Upper lobe of left lung (tissue), 6 donors: Measurements from ENCODE around the gene PUS7L. TPM values are rescaled to one million over a fixed set of nuclear protein-coding genes. Genes with fewer than 3 reads are reported as not detected.
A peak's percentile ranks its signal among the peaks of the same experiment; 100 is the strongest.
"Not testable (repeated sequence)": the region's sequence is repeated elsewhere in the genome, so short reads cannot be mapped to it uniquely, and the experiment has no call there.

Experiments used
- ATAC-seq, 2 donors: fragments of 200-7000 bp; cut with Tn5 transposase; one replicate each; pipeline ENCODE4 v1.9.1; 2022; ENCODE audit warnings: mild to moderate bottlenecking in 2 of 2, moderate library complexity in 2 of 2; ENCODE audit not compliant: low FRiP score in 2 of 2
- DNase-seq, 2 donors: peaks; one replicate each; pipeline ENCODE4 v3.0.0-alpha.2; 2019 to 2020
- H3K27ac ChIP-seq, 4 donors: fragments of 200-600 bp; sonication (generic); one replicate each; pipeline ENCODE4 v1.5.1; 2016 to 2019
- H3K27me3 ChIP-seq, 4 donors: fragments of 200-600 bp; sonication (generic); one replicate each; pipeline ENCODE4 v1.5.1; 2017 to 2019
- H3K36me3 ChIP-seq, 4 donors: fragments of 200-600 bp; sonication (generic); one replicate each; pipeline ENCODE4 v1.5.1; 2016 to 2019
- H3K4me1 ChIP-seq, 4 donors: fragments of 200-600 bp; sonication (generic); one replicate each; pipeline ENCODE4 v1.5.1; 2018 to 2019
- H3K4me3 ChIP-seq, 4 donors: fragments of 200-600 bp; sonication (generic); one replicate each; pipeline ENCODE4 v1.5.1; 2017 to 2019; ENCODE audit warnings: mild to moderate bottlenecking in 2 of 4, moderate library complexity in 1 of 4
- H3K9me3 ChIP-seq, 4 donors: fragments of 200-600 bp; sonication (generic); one replicate each; pipeline ENCODE4 v1.5.1; 2018 to 2019
- EP300 ChIP-seq, 4 donors: sonication (generic); formaldehyde crosslinking; IDR thresholded peaks; one replicate each; pipeline ENCODE4 v1.5.1; 2017; ENCODE audit warnings: antibody characterized with exemption in 4 of 4, control low read depth in 2 of 4
- POLR2A ChIP-seq, 4 donors: fragments of 450-650 bp; IDR thresholded peaks; one replicate each; pipeline ENCODE4 v1.5.1; 2016 to 2017; ENCODE audit warnings: antibody characterized with exemption in 4 of 4, mild to moderate bottlenecking in 2 of 4
- POLR2AphosphoS5 ChIP-seq, 2 donors: sonication (generic); formaldehyde crosslinking; IDR thresholded peaks; one replicate each; pipeline ENCODE4 v1.5.1; 2017; ENCODE audit warnings: antibody characterized with exemption in 2 of 2
- WGBS, 2 donors: methylation state at CpG; one replicate each; pipeline ENCODE4 v1.1.5; 2017 to 2018; 5-methylcytosine and 5-hydroxymethylcytosine counted together
- total RNA-seq, 6 donors: library from RNA; depleted of rRNA in 4 of 6; stranded (reverse); fragments of >200 nt in 4 of 6; gene quantifications; one replicate each; pipeline versions ENCODE4 v1.1.0 to v1.2.1, GENCODE V29; 2016 to 2021
- TF ChIP-seq, protein P1 (sequence below), 6 experiments: fragments of 450-650 bp in 4 of 6; fragments of 200-600 bp in 2 of 6; sonication (generic) in 2 of 6; IDR thresholded peaks; one replicate each; pipeline ENCODE4 v1.5.1; 2016 to 2019; ENCODE audit warnings: antibody characterized with exemption in 6 of 6
- donor health status: DM: no; HTN: no; CAD: no; lungs with moderate emphysema.
- donor health status: DM: no; HTN: yes; CAD: no; lungs with severe emphysema.

Gene PUS7L
- total RNA-seq, 6 donors from 2014 or later = 1.8 to 10.6 (median 8.8) TPM

- Histone ChIP-seq H3K4me3 (no peak overlapping the region), H3K9me3 (no peaks in the 10 kb centered on the region), H3K27ac (no peak overlapping the region), H3K27me3 (no peaks in the 10 kb centered on the region), H3K36me3 (no peaks in the 10 kb centered on the region), H3K4me1 (no peaks in the 10 kb centered on the region)
- TF ChIP-seq EP300 (IDR thresholded peaks at IDR 0.05) = no peak
- no peak for TF ChIP-seq POLR2AphosphoS5 (IDR thresholded peaks at IDR 0.05)
- TF ChIP-seq POLR2A (IDR thresholded peaks at IDR 0.05) = no peak
- TF ChIP-seq, protein P1, sequence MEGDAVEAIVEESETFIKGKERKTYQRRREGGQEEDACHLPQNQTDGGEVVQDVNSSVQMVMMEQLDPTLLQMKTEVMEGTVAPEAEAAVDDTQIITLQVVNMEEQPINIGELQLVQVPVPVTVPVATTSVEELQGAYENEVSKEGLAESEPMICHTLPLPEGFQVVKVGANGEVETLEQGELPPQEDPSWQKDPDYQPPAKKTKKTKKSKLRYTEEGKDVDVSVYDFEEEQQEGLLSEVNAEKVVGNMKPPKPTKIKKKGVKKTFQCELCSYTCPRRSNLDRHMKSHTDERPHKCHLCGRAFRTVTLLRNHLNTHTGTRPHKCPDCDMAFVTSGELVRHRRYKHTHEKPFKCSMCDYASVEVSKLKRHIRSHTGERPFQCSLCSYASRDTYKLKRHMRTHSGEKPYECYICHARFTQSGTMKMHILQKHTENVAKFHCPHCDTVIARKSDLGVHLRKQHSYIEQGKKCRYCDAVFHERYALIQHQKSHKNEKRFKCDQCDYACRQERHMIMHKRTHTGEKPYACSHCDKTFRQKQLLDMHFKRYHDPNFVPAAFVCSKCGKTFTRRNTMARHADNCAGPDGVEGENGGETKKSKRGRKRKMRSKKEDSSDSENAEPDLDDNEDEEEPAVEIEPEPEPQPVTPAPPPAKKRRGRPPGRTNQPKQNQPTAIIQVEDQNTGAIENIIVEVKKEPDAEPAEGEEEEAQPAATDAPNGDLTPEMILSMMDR (IDR thresholded peaks at IDR 0.05) = no peak
- DNase-seq (no peak), ATAC-seq (no peak)
- 24 to 35% methylated on average over 2 of the region's 2 CpGs for WGBS, 2 donors
Observed at GRCh38 chr12:43711348-43711747, 47.2 kb downstream of the PUS7L start.

DNA sequence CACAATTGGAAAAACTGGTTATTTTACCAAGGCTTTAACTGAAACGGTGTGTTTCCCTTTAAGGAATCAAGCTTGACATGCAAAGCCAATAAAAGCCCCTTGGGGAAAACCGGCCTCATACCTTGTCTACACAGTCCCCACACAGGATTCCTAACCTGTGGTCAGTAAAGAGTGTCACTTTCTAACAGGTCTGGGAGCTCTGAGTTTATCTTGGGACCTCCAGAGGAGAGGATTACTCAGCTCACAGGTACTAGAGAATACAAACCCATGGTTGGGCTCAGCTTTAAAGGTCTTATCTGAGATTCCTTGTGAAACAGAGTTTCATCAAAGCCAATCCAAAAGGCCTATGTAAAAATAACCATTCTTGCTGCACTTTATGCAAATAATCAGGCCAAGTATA lies 54.8 kb downstream of the PUS7L start:
- not testable (repeated sequence) for H3K4me1 ChIP-seq, H3K36me3 ChIP-seq, H3K27ac ChIP-seq, DNase-seq, H3K4me3 ChIP-seq, H3K27me3 ChIP-seq, H3K9me3 ChIP-seq, ATAC-seq
- WGBS, 2 donors = 25 to 36% methylated on average over 2 of the region's 2 CpGs

- H3K36me3 ChIP-seq, ATAC-seq, H3K4me1 ChIP-seq, H3K4me3 ChIP-seq, H3K27me3 ChIP-seq, DNase-seq, H3K9me3 ChIP-seq, H3K27ac ChIP-seq: not testable (repeated sequence)
- WGBS, 2 donors = 64 to 77% methylated on average over 1 of the region's 1 CpG
Observed at GRCh38 chr12:43701194-43701593, 57.4 kb downstream of the PUS7L start.

GRCh38 chr12:43696154-43696553 lies 62.4 kb downstream of the PUS7L start:
- no peak overlapping the region for H3K4me3 ChIP-seq
- ATAC-seq (no peak), DNase-seq (no peak)
- H3K36me3 ChIP-seq = no peaks in the 10 kb centered on the region
- no peaks in the 10 kb centered on the region for H3K27me3 ChIP-seq
- WGBS, 2 donors = 64 to 78% methylated on average over 3 of the region's 3 CpGs
- no peaks in the 10 kb centered on the region for H3K4me1 ChIP-seq
- H3K9me3 ChIP-seq = no peaks in the 10 kb centered on the region
- no peak overlapping the region for H3K27ac ChIP-seq
- TF ChIP-seq POLR2A (IDR thresholded peaks at IDR 0.05) (no peak), POLR2AphosphoS5 (IDR thresholded peaks at IDR 0.05) (no peak), EP300 (IDR thresholded peaks at IDR 0.05) (no peak)
- TF ChIP-seq, protein P1 (IDR thresholded peaks at IDR 0.05) = no peak

GRCh38 chr12:43694879-43695278 lies 63.7 kb downstream of the PUS7L start:
- H3K36me3 ChIP-seq = no peaks in the 10 kb centered on the region

GRCh38 chr12:43692064-43692463 lies 66.5 kb downstream of the PUS7L start:
- Histone ChIP-seq H3K36me3 (no peaks in the 10 kb centered on the region), H3K4me1 (no peaks in the 10 kb centered on the region), H3K4me3 (no peak overlapping the region), H3K27me3 (no peaks in the 10 kb centered on the region), H3K27ac (no peak overlapping the region), H3K9me3 (no peaks in the 10 kb centered on the region)
- no peak for TF ChIP-seq EP300 (IDR thresholded peaks at IDR 0.05)
- no peak for TF ChIP-seq POLR2AphosphoS5 (IDR thresholded peaks at IDR 0.05)
- no peak for TF ChIP-seq POLR2A (IDR thresholded peaks at IDR 0.05)
- TF ChIP-seq, protein P1 (IDR thresholded peaks at IDR 0.05) = no peak
- ATAC-seq (no peak), DNase-seq (no peak)
- 24 to 41% methylated on average over 1 of the region's 1 CpG for WGBS, 2 donors

More at GRCh38 chr12:43694879-43695278, 63.7 kb downstream of the PUS7L start:
- 42 to 62% methylated on average over 1 of the region's 1 CpG for WGBS, 2 donors
- H3K9me3 ChIP-seq = no peaks in the 10 kb centered on the region
- H3K27me3 ChIP-seq = no peaks in the 10 kb centered on the region
- no peak for ATAC-seq
- no peak overlapping the region for H3K4me3 ChIP-seq
- TF ChIP-seq EP300 (IDR thresholded peaks at IDR 0.05) (no peak), POLR2AphosphoS5 (IDR thresholded peaks at IDR 0.05) (no peak), POLR2A (IDR thresholded peaks at IDR 0.05) (no peak)
- TF ChIP-seq, protein P1 (IDR thresholded peaks at IDR 0.05) = no peak
- DNase-seq = no peak
- no peak overlapping the region for H3K27ac ChIP-seq
- H3K4me1 ChIP-seq = no peaks in the 10 kb centered on the region

GRCh38 chr12:43685491-43685890 lies 73.1 kb downstream of the PUS7L start:
- DNase-seq = peak in 1 of 2 donors; percentile 65
- H3K27ac ChIP-seq, H3K4me3 ChIP-seq, ATAC-seq, H3K36me3 ChIP-seq, H3K4me1 ChIP-seq, H3K9me3 ChIP-seq, H3K27me3 ChIP-seq: not testable (repeated sequence)
- 96 to 98% methylated on average over 7 to 8 of the region's 30 CpGs for WGBS, 2 donors
